Measurements from ENCODE around the gene CCDC71.

- TF ChIP-seq GATA3 (IDR thresholded peaks at IDR 0.05; ENCODE audit: low read depth, low read length) (no peak), GATA2 (IDR thresholded peaks at IDR 0.05; ENCODE audit: low read depth, low read length) (no peak)
Observed at GRCh38 chr3:49177073-49177472, 10.9 kb upstream of the CCDC71 start.
